NT2/D1 (cell line): Measurements from ENCODE around the gene ZNFX1.

Experiments used
- YY1 ChIP-seq: IDR thresholded peaks from 2 replicates; pipeline ENCODE4 v1.6.1; 2011; ENCODE audit not compliant: insufficient read length, insufficient read depth
- ZNF274 ChIP-seq: IDR thresholded peaks from 2 replicates; pipeline ENCODE4 v1.6.1; 2011; ENCODE audit warnings: mild to moderate bottlenecking, low read depth, low read length

- TF ChIP-seq ZNF274 (no peak), YY1 (no peak)
Measured at GRCh38 chr20:49283176-49283702, 5.4 kb upstream of the ZNFX1 start.
